Effector memory CD8-positive, alpha-beta T cell (primary cell): ENCODE results near the gene FGFRL1.

Source experiments
- ATAC-seq: fragments of 150-1000 bp; cut with Tn5 transposase; replicated peaks from 2 replicates; pipeline ENCODE4 v1.10.0; 2021; ENCODE audit warnings: mild to moderate bottlenecking, moderate library complexity
- DNase-seq, 3 experiments: peaks; one replicate each; pipeline ENCODE4 v3.0.0; 2021
- H3K27ac Mint-ChIP-seq, 2 donors: one replicate each; pipeline ENCODE4 v1.8.0; 2022; ENCODE audit warnings: mild to moderate bottlenecking in 2 of 2, mixed read lengths in 2 of 2, moderate library complexity in 2 of 2
- H3K27me3 Mint-ChIP-seq, 2 donors: one replicate each; pipeline ENCODE4 v1.8.0; 2022; ENCODE audit warnings: mixed read lengths in 2 of 2
- H3K36me3 Mint-ChIP-seq: one replicate; pipeline ENCODE4 v1.8.0; 2022; ENCODE audit warnings: mild to moderate bottlenecking, moderate library complexity, mixed read lengths; ENCODE audit not compliant: insufficient read depth
- H3K4me1 Mint-ChIP-seq, 2 donors: one replicate each; pipeline ENCODE4 v1.8.0; 2022; ENCODE audit warnings: low read depth in 2 of 2, mixed read lengths in 2 of 2
- H3K4me3 Mint-ChIP-seq, 2 donors: one replicate each; pipeline ENCODE4 v1.8.0; 2022; ENCODE audit warnings: mild to moderate bottlenecking in 2 of 2, mixed read lengths in 2 of 2, moderate library complexity in 2 of 2
- H3K9me3 Mint-ChIP-seq, 2 donors: one replicate each; pipeline ENCODE4 v1.8.0; 2022; ENCODE audit warnings: mixed read lengths in 2 of 2

The FGFRL1 gene

DNA sequence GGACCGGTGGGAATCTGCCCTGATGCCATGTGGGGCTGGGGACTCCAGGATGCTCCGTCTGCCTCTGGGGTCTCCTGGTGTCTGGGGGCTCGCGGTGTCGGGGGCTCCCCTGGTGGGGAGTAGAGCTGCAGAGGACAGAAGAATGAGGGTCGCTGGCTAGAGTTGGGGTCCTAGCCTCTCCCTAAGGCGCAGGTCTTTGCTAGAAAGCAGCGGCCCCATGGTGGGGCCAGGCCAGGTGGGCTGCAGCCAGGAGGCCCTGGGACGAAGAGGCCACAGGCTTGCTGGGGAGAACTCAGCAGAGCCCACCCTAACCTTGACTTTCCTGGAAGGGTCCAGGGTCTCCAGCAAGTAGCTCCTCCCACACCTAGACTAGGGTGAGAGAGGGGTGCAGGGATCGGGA is 21.4 kb downstream of the FGFRL1 start:
- H3K9me3 Mint-ChIP-seq = no peaks in the 10 kb centered on the region
- no peak overlapping the region for H3K4me3 Mint-ChIP-seq
- ATAC-seq = no peak
- no peak overlapping the region for H3K27ac Mint-ChIP-seq
- H3K36me3 Mint-ChIP-seq = peaks cover 12% of the 10 kb centered on the region
- no peak for DNase-seq
- H3K27me3 Mint-ChIP-seq = peaks cover 0 to 28% of the 10 kb centered on the region in 2 donors
- no peaks in the 10 kb centered on the region for H3K4me1 Mint-ChIP-seq

DNA sequence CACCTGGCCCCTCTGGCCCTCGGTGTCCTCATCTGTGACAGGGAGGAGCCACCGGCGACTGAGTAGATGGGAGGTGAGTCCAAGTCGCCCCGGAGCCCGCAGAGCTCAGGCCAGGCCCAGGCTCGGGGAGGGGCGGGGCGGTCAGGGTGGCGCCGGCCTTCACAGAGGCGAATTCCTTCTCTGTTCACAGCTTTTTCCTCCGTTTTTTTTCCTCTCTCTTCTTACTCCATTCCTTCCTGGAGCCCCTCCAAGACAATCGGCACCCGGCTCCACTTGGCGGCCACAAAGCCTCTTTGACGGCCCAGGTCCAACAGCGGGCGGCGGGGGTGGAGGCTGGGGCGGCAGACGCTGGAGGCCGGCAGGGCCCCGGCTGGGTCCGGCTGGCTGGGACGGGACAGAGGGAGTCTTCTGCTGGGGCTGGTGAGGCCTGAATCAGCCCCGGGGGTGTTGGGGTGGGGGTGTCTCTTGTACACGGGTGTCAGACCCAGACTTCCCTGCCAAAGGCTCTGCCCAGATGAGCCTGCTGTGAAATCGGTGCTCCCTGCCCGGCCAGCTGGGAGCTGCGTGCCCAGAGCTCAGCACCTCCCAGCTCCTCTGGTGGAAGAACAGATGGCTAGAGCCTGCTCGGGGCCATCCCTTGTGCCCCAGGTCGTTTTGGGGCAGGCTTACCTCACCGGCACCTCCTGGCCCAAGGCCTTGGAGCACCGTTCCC is 22.6 kb downstream of the FGFRL1 start:
- Mint-ChIP-seq H3K4me1 (no peaks in the 10 kb centered on the region), H3K9me3 (no peaks in the 10 kb centered on the region), H3K27ac (no peak overlapping the region), H3K4me3 (no peak overlapping the region), H3K36me3 (peaks cover 5% of the 10 kb centered on the region), H3K27me3 (peaks cover 0 to 28% of the 10 kb centered on the region in 2 donors)
- DNase-seq (no peak), ATAC-seq (no peak)

DNA sequence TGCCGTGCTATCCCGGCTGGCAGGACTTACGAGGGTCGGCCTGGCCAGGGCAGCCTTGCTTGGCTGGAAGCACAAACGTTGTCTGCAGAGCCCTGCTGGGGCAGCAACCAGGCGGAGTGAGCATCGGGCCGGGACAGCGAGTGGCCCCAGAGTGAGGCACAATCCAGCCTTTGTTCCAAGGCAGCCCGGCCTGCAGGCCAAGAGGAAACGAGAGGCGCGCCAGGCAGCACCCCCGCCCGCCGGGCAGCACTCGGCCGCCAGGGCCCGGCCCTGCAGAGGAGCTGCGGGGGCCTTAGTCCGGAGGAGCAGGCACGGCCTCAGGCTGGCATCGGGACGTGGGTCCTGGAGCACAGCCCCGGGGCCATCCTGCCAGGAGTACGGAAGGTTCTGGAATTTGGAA is 24.1 kb downstream of the FGFRL1 start:
- Mint-ChIP-seq H3K4me1 (no peaks in the 10 kb centered on the region), H3K4me3 (no peak overlapping the region), H3K9me3 (no peaks in the 10 kb centered on the region), H3K27me3 (peaks cover 0 to 28% of the 10 kb centered on the region in 2 donors), H3K27ac (no peak overlapping the region), H3K36me3 (no peaks in the 10 kb centered on the region)
- ATAC-seq (no peak), DNase-seq (no peak)

DNA sequence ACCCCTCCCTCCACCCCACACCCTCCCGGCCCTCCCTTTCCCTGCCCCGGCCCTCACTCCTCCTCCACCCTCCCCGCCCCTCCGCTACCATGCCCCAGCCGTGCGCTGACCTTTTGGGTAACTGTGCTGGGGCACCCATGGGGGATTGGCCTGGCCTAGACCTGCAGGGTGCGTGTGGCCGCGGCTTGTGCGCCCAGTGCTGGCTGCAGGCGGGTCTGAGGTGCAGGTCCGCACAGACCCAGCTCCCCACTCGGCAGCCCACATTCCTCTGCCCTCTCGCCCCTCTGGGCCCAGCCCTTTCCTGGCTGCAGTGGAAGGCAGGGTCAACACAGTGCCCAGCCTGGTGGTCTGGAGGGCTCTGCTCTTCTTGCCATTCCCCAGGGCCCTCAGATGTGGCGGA is 24.7 kb downstream of the FGFRL1 start:
- ATAC-seq (no peak), DNase-seq (no peak)
- Mint-ChIP-seq H3K36me3 (no peaks in the 10 kb centered on the region), H3K27ac (no peak overlapping the region), H3K9me3 (no peaks in the 10 kb centered on the region), H3K4me1 (no peaks in the 10 kb centered on the region), H3K4me3 (no peak overlapping the region), H3K27me3 (peaks cover 0 to 28% of the 10 kb centered on the region in 2 donors)

DNA sequence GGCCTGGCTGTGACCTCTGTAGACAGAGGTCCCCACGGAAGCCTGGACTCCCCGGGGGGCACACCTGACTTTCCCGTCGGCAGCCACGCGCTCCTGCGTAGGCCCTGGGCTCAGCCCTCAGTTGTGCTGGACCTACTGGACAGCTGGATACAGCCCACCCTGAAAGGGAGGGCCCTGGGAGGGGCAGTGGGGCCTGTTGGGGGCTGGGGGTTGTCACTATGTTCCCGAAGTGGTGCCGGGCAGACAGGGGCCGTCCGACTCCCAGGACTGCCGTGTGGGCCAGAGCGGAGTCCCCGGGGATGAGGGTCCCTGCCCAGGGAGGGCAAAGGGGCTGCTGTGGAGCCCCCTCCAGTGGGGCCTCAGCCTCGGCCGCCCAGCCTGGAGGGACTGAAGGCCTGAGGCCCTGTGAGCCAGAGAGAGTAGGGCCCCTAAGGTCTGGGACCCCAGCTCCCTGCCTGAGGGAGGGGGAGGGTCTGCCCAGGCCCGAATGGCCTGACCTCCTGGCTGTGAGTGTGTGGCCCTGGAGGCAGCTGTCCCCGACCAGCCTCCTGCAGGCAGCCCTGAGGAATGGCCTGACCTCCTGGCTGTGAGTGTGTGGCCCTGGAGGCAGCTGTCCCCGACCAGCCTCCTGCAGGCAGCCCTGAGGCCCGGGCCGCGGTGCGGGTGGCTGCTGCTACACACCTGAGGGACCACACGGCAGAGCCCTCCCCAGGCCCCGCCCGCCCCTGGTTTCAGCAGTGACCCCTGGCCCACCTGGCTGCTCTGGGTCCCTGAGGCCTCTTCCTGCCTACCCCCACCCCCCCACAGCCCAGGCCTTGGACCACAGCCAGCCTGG is 25.8 kb downstream of the FGFRL1 start:
- Mint-ChIP-seq H3K4me3 (no peak overlapping the region), H3K36me3 (no peaks in the 10 kb centered on the region), H3K27ac (no peak overlapping the region), H3K9me3 (no peaks in the 10 kb centered on the region), H3K27me3 (peaks cover 0 to 24% of the 10 kb centered on the region in 2 donors), H3K4me1 (no peaks in the 10 kb centered on the region)
- DNase-seq (no peak), ATAC-seq (no peak)

DNA sequence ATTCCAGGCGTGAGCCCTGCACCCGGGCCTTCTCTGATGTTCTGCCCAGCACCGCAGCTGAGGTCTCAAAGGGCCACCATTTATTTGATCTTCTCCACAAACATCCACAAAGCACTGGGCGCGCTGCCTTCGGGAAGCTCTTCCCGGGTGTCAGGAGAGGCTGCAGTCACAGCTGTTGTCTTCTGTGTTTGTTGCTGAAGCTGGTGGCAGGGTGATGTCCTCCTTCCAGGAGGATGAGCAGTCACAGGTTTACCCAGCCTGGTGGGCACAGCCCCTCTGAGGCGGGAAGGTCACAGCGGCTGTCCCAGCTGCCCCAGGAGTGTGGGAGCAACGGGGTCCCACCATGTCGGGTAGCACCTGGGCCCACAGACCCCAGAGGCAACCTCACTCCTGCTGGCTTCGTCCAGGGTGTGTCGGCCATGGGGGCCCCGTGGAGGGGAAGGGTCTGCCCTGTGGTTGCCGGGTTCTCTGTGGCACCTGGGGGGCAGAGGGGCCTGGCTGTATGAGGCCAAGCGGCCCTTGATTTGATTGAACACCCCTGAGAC is 27.6 kb downstream of the FGFRL1 start:
- Mint-ChIP-seq H3K4me1 (no peaks in the 10 kb centered on the region), H3K27me3 (peaks cover 0 to 14% of the 10 kb centered on the region in 2 donors), H3K9me3 (no peaks in the 10 kb centered on the region), H3K4me3 (no peak overlapping the region), H3K27ac (no peak overlapping the region), H3K36me3 (no peaks in the 10 kb centered on the region)
- DNase-seq (no peak), ATAC-seq (no peak)

DNA sequence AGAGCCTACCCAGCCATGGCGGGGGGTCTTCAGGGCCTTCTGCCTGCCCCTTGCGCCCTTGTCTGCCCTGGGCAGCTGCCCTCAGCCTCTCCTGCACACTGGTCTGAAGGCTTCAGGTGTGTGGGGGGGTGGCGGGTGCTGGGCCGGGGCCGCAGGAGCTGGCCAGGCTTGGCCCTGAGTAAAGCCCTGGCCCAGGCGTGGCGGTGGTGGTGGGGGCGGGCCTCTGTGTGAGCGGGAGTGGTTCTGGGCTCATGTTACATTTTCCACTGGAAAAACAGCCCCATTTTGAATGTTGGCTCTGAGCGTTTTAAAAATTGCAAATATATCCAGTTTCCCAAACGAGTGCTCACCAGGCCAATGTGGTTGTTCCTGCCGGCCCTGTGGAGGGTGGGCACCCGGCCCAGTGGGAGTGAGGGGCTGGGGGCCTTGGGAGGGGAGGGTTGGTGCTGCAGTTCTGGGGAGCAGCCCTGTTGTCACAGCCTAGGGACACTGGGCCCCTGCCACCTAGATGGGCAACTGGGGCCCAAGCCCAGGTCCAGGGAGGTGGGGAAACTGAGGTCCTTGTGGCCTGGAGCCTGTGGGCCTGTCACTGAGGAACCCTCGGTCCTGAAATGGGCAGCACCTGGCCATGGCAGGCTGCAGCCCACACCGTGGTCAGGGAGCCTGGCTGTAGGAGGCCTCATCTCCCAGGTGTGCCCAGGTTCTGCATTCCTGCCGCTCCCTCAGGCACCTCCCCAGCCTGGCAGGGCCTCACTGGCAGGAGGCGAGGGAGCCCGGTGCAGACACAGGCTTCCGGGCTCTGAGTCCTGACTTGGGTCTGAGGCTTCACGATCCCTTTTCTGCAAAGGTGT is 28.3 kb downstream of the FGFRL1 start:
- H3K27me3 Mint-ChIP-seq = peaks cover 2 to 15% of the 10 kb centered on the region in 2 donors
- no peak overlapping the region for H3K27ac Mint-ChIP-seq
- DNase-seq (no peak), ATAC-seq (no peak)
- no peaks in the 10 kb centered on the region for H3K4me1 Mint-ChIP-seq
- H3K4me3 Mint-ChIP-seq = no peak overlapping the region
- H3K9me3 Mint-ChIP-seq = no peaks in the 10 kb centered on the region
- no peaks in the 10 kb centered on the region for H3K36me3 Mint-ChIP-seq

DNA sequence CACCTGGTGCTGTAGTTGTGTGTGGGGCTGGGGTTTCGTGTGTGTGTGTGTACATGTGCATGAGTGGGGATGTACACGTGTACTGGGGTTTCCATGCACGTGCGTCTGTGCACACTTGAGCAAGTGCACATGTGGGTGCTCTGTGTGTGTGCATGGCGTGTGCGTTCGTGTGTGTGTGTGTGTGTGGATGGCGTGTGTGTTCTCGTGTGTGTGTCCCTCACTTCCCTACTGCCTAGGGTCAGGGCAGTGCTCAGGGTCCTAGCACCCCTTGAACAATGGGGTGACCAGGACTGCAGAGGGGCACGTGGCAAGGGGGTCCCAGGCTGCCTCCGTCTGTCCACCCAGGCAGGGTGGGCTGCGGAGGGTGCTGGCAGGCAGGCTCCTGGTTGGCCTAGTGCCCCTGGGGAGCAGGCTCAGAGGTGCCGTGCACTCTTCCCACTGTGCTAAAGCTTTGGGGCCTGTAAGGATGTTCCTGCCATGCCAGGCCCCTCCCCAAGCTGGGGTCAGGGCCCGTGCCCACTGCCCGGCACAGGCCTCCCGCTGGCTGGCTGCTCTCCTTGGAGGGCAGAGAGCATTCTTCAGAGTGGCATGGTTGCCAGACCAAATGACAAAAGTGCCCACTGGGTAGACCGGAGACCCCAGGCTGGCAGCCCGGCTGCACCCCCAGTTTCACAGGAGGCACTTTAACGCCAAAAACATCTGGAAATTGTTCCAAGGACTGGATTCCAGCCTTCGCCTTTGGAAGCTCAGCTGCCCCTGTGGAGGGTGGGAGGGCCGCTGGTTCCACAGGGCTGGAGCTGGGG is 29.1 kb downstream of the FGFRL1 start:
- ATAC-seq (no peak), DNase-seq (no peak)
- peaks cover 11 to 23% of the 10 kb centered on the region in 2 donors for H3K27me3 Mint-ChIP-seq
- no peaks in the 10 kb centered on the region for H3K9me3 Mint-ChIP-seq
- H3K36me3 Mint-ChIP-seq = no peaks in the 10 kb centered on the region
- H3K27ac Mint-ChIP-seq = no peak overlapping the region
- H3K4me1 Mint-ChIP-seq = peaks cover 0 to 2% of the 10 kb centered on the region in 2 donors
- H3K4me3 Mint-ChIP-seq = no peak overlapping the region

DNA sequence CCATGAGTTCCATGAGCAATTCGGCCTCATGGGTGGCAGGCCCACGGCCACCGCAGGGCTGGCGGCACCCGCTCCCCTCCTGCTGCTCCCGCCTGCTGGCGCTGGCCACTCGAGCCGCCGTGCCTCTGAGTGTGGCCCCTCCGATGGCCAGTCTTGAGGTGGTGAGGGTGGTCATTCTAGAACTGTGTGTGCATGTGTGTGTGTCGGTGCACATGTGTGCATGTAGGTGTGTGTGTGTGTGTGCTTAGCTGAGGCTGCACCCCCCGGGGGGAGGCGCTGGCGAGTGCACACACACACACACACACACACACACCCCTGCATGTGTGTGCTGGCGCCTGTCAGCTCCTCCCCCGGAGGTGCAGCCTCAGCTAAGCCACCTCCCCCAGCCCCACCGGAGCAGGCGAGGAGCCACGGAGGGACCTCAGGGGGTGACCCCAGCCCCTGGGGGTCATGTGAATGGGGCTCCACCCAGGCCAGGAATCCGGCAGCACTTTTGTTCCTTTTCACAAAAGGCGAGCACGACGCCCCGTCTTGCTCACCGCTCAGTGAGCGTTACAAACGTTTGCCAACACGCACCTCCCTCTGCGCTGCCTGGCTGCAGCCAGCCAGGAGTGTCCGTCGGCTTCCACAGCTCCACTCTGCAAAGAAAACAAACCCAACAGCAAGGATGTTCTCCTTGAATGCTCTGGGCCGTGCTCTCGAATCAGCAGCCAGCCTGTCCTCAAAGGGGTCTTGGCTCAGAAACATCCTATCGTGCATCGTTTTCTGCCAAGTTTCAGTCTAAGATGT is 29.9 kb downstream of the FGFRL1 start:
- ATAC-seq = no peak
- DNase-seq = no peak
- Mint-ChIP-seq H3K4me3 (no peak overlapping the region), H3K27me3 (peaks cover 12 to 26% of the 10 kb centered on the region in 2 donors), H3K4me1 (peaks cover 0 to 2% of the 10 kb centered on the region in 2 donors), H3K36me3 (no peaks in the 10 kb centered on the region), H3K27ac (no peak overlapping the region), H3K9me3 (no peaks in the 10 kb centered on the region)

DNA sequence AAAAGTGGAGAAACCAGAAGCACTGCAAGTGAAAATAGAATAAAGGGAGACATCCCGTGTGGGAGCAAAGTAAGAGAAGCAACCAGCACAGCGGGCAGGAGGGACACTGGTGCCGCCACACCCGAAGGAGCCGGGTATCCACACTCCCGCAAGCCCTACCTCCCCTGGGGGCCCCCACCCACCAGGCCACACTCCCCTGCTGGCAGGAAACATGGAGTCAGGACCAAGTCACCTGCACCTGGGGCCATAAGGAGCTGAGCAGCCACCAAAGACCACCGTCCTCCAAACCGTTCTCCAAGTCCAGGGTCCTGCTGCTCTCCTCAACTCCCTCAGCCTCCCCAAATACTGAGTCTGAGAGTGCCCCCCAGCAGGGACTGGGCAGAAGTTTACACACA is 30.5 kb downstream of the FGFRL1 start:
- DNase-seq = no peak
- no peaks in the 10 kb centered on the region for H3K36me3 Mint-ChIP-seq
- peaks cover 3 to 4% of the 10 kb centered on the region in 2 donors for H3K4me1 Mint-ChIP-seq
- H3K9me3 Mint-ChIP-seq = no peaks in the 10 kb centered on the region
- H3K4me3 Mint-ChIP-seq = no peak overlapping the region
- no peak overlapping the region for H3K27ac Mint-ChIP-seq
- no peak for ATAC-seq
- peaks cover 17 to 32% of the 10 kb centered on the region in 2 donors for H3K27me3 Mint-ChIP-seq

DNA sequence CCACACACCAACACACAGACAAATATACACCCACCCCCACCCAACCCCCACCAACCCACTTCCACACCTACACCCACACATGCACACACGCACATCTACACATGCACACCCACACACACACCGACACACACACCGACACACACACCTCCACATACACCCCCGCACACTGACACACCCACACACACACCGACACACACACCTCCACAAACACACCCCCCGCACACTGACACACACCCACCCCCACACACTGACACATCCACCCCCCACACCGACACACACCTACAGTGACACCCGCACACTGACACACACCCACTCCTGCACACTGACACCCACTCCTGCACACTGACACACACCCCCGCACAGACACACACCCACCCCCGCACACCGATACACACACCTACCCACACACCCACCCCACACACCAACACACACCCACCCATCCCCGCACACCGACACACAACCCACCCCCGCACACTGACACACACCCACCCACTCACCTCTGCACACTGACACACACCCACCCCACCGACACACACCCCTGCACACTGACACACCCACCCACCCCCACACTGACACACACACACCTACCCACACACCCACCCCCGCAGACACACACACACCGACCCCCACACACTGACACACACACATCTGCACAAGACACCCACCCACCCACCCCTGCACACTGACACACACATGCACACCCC is 31.1 kb downstream of the FGFRL1 start:
- Mint-ChIP-seq H3K27ac (no peak overlapping the region), H3K4me3 (no peak overlapping the region), H3K36me3 (no peaks in the 10 kb centered on the region), H3K4me1 (peaks cover 3 to 4% of the 10 kb centered on the region in 2 donors), H3K27me3 (peaks cover 23 to 37% of the 10 kb centered on the region in 2 donors), H3K9me3 (no peaks in the 10 kb centered on the region)
- no peak for ATAC-seq
- no peak for DNase-seq

DNA sequence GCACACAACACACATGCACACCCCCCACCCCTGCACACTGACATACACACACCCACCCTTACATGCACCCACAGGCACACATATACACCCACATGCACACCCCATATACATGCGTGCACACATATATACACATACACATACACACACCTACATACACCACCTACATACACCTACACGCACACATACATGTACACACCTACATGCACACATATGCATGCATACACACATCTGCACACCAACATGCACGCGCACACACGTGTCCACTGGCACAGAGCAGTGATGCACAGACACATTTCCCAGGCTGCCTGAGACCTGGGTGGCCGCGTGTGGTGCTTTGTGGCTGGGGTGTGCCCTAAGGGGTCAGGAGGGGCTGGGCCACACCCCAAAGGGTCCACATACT is 31.7 kb downstream of the FGFRL1 start:
- peaks cover 29 to 44% of the 10 kb centered on the region in 2 donors for H3K27me3 Mint-ChIP-seq
- H3K9me3 Mint-ChIP-seq = no peaks in the 10 kb centered on the region
- no peak for DNase-seq
- no peak overlapping the region for H3K4me3 Mint-ChIP-seq
- no peak overlapping the region for H3K27ac Mint-ChIP-seq
- ATAC-seq = no peak
- H3K4me1 Mint-ChIP-seq = peaks cover 3 to 4% of the 10 kb centered on the region in 2 donors
- no peaks in the 10 kb centered on the region for H3K36me3 Mint-ChIP-seq
